Sigmoid colon (tissue), 4 donors: ENCODE results near the gene DEPDC1.

Experiments used
- EP300 ChIP-seq, 4 donors: sonication (generic); formaldehyde crosslinking; IDR thresholded peaks; one replicate each; pipeline ENCODE4 v1.6.1; 2017; ENCODE audit warnings: antibody characterized with exemption in 4 of 4
- POLR2A ChIP-seq, 2 donors: fragments of 450-650 bp; IDR thresholded peaks; one replicate each; pipeline ENCODE4 v1.6.1; 2016; ENCODE audit warnings: antibody characterized with exemption in 2 of 2, mild to moderate bottlenecking in 2 of 2, moderate library complexity in 2 of 2

- TF ChIP-seq EP300 (IDR thresholded peaks at IDR 0.05), result no peak
- TF ChIP-seq POLR2A (IDR thresholded peaks at IDR 0.05), result no peak
Observed at GRCh38 chr1:68478662-68479061, 18.2 kb downstream of the DEPDC1 start.
